K562 (cell line): ENCODE results near the gene SPTBN2. TPM values are rescaled to one million over a fixed set of nuclear protein-coding genes. Genes with fewer than 3 reads are reported as not detected.
"Not testable (repeated sequence)": the region's sequence is repeated elsewhere in the genome, so short reads cannot be mapped to it uniquely, and the experiment has no call there.

Source experiments
- ATAC-seq: fragments of 200-7000 bp; cut with Tn5 transposase; 3 replicates; pipeline ENCODE4 v1.9.1; 2020; ENCODE audit warnings: moderate library complexity
- BruUV-seq: library from RNA; stranded (reverse); fragments of 400-500 nt; replicated peaks from 2 replicates; lab custom pipeline; 2021; lab: Mats Ljungman, UMichigan
- CTCF ChIA-PET: fragments of 300-600 bp; formaldehyde crosslinking; extraction: SDS; loops from one replicate; lab custom pipeline; 2021; ENCODE audit warnings: low intra/inter-chr PET ratio; lab: Yijun Ruan, JAX
- POLR2A ChIA-PET: fragments of 300-600, 350-650 bp; sonication (Branson Sonifier 250); formaldehyde crosslinking; extraction: SDS; loops from one replicate; lab custom pipeline; 2021; ENCODE audit warnings: antibody characterized with exemption, inconsistent platforms; lab: Yijun Ruan, JAX
- DNase-seq, 4 experiments: peaks; one replicate each; pipeline versions ENCODE4 v3.0.0 to v3.0.0-alpha.2; 2011 to 2018; ENCODE audit warnings: low spot score in 3 of 4, mixed read lengths in 3 of 4; ENCODE audit errors: extremely low read depth in 1 of 4
- FAIRE-seq: peaks from 2 replicates; lab custom pipeline; 2011; peaks lifted over from hg19 to GRCh38; lab: Jason Lieb, UNC
- H2AFZ ChIP-seq: 2 replicates; pipeline ENCODE4 v1.6.0; 2011; ENCODE audit warnings: low read depth, low read length, control low read depth, inconsistent platforms
- H3K27ac ChIP-seq: fragments of 200-600 bp; 3 replicates; pipeline ENCODE4 v1.8.0; 2011; ENCODE audit warnings: low read depth, mild to moderate bottlenecking, control low read depth, inconsistent platforms, low read length, moderate library complexity, mixed read lengths; ENCODE audit errors: extremely low read depth
- H3K27me3 ChIP-seq, 2 experiments: fragments of 300-600 bp in 1 of 2; 2 replicates in 1 of 2; 3 replicates in 1 of 2; pipeline versions ENCODE4 v1.6.0 to v1.8.0; 2011; ENCODE audit warnings: inconsistent platforms in 2 of 2, low read length in 2 of 2, mild to moderate bottlenecking in 1 of 2, mixed read lengths in 1 of 2, moderate library complexity in 1 of 2; ENCODE audit not compliant: control insufficient read depth in 2 of 2, insufficient read depth in 2 of 2
- H3K36me3 ChIP-seq: fragments of 300-600 bp; 3 replicates; pipeline ENCODE4 v1.8.0; 2011; ENCODE audit warnings: mild to moderate bottlenecking, low read length, inconsistent platforms; ENCODE audit not compliant: control insufficient read depth, insufficient read depth
- H3K4me1 ChIP-seq, 2 experiments: fragments of 200-600 bp in 1 of 2; replicated peaks in 1 of 2; 2 replicates in 1 of 2; 3 replicates in 1 of 2; pipeline versions ENCODE4 v1.5.1 to v1.8.0; 2011; ENCODE audit warnings: inconsistent platforms in 2 of 2, low read length in 2 of 2, mild to moderate bottlenecking in 1 of 2, mixed read lengths in 1 of 2, moderate library complexity in 1 of 2; ENCODE audit not compliant: control insufficient read depth in 2 of 2, insufficient read depth in 2 of 2
- H3K4me2 ChIP-seq: 2 replicates; pipeline ENCODE4 v1.6.1; 2011; ENCODE audit warnings: low read length, control low read depth, inconsistent platforms, mixed read lengths; ENCODE audit not compliant: insufficient read depth
- H3K4me3 ChIP-seq: fragments of 200-600 bp; sonication (generic), shearing (Covaris generic); 2 replicates; pipeline ENCODE4 v1.5.1; 2016; ENCODE audit warnings: control low read depth, inconsistent platforms
- H3K79me2 ChIP-seq: fragments of 200-600 bp; 3 replicates; pipeline ENCODE4 v1.8.0; 2011; ENCODE audit warnings: low read length, inconsistent platforms; ENCODE audit not compliant: control insufficient read depth, insufficient read depth
- H3K9ac ChIP-seq, 2 experiments: 2 replicates each; pipeline versions ENCODE4 v1.6.0 to v1.6.1; 2011; ENCODE audit warnings: low read depth in 2 of 2, low read length in 2 of 2, control low read depth in 1 of 2, inconsistent platforms in 1 of 2, mild to moderate bottlenecking in 1 of 2, mixed read lengths in 1 of 2; ENCODE audit not compliant: insufficient read depth in 1 of 2
- H3K9me1 ChIP-seq: one replicate; pipeline ENCODE4 v1.6.0; 2011; ENCODE audit warnings: inconsistent platforms, mild to moderate bottlenecking, low read length, moderate library complexity; ENCODE audit not compliant: control insufficient read depth, insufficient read depth
- H3K9me3 ChIP-seq: replicated peaks from 2 replicates; pipeline ENCODE4 v1.5.1; 2011; ENCODE audit warnings: low read depth, low read length, inconsistent platforms; ENCODE audit not compliant: control insufficient read depth, insufficient read depth
- H4K20me1 ChIP-seq: replicated peaks from 2 replicates; pipeline ENCODE4 v1.6.1; 2011; ENCODE audit warnings: low read length, inconsistent platforms, mixed read lengths; ENCODE audit not compliant: control insufficient read depth, insufficient read depth
- CEBPB ChIP-seq: fragments of 450-650 bp; IDR thresholded peaks from 2 replicates; pipeline ENCODE4 v1.6.1; 2016; ENCODE audit warnings: missing genetic modification characterization, missing compliant biosample characterization
- CEBPG ChIP-seq, 3 experiments: fragments of 200-800 bp in 1 of 3; sonication (Bioruptor generic) in 1 of 3; sonication (generic) in 1 of 3; formaldehyde crosslinking in 1 of 3; IDR thresholded peaks in 2 of 3; conservative IDR thresholded peaks in 1 of 3; 2 replicates each; pipeline versions ENCODE4 v1.6.1 to v1.8.0; 2016 to 2022; ENCODE audit warnings: missing compliant biosample characterization in 2 of 3, missing genetic modification characterization in 2 of 3, mild to moderate bottlenecking in 1 of 3, missing genetic modification reagents in 1 of 3
- POLR2A ChIP-seq: fragments of 450-650 bp; conservative IDR thresholded peaks from 2 replicates; pipeline ENCODE4 v1.6.1; 2016
- POLR2AphosphoS5 ChIP-seq: IDR thresholded peaks from 2 replicates; pipeline ENCODE4 v1.6.1; 2011; ENCODE audit warnings: mild to moderate bottlenecking, low read depth, low read length, moderate library complexity; ENCODE audit not compliant: control insufficient read depth, insufficient read depth
- RBM22 ChIP-seq: fragments of 200-400 bp; formaldehyde crosslinking; IDR thresholded peaks from 2 replicates; pipeline ENCODE4 v1.6.1; 2018; ENCODE audit warnings: low read length, low read depth; ENCODE audit not compliant: poor library complexity, severe bottlenecking
- RCOR1 ChIP-seq, 2 experiments: IDR thresholded peaks; 2 replicates each; pipeline ENCODE4 v1.6.1; 2012; ENCODE audit warnings: low read depth in 2 of 2, low read length in 2 of 2, borderline replicate concordance in 1 of 2, improper control_type of control experiment in 1 of 2
- TBP ChIP-seq: optimal IDR thresholded peaks from 2 replicates; pipeline ENCODE3; 2011; ENCODE audit warnings: low read depth, low read length, improper control_type of control experiment
- ZNF134 ChIP-seq: fragments of 250-450 bp; sonication (Bioruptor Pico); conservative IDR thresholded peaks from 2 replicates; pipeline ENCODE4 v1.4.0; 2020
- ZNF232 ChIP-seq: sonication (generic); formaldehyde crosslinking; IDR thresholded peaks from 2 replicates; pipeline ENCODE4 v1.8.0; 2022; ENCODE audit warnings: mild to moderate bottlenecking, missing genetic modification reagents
- ZSCAN29 ChIP-seq: fragments of 450-650 bp; IDR thresholded peaks from 2 replicates; pipeline ENCODE4 v1.6.1; 2017
- WGBS: fragments of 100-300 bp; shearing (Covaris generic); methylation state at CpG from one replicate; pipeline ENCODE4 v1.1.6; 2016; ENCODE audit warnings: low coverage, mixed read lengths; ENCODE audit not compliant: insufficient coverage; ENCODE audit errors: missing lambda C conversion rate; 5-methylcytosine and 5-hydroxymethylcytosine counted together
- in situ Hi-C: fragments of 300-500 bp; cut with MboI; formaldehyde crosslinking; loops from 4 replicates; pipeline ENCODE4 v1.15.0; 2018; ENCODE audit warnings: inconsistent platforms, mixed read lengths
- intact Hi-C: fragments of 100-400 bp; cut with micrococcal nuclease; formaldehyde crosslinking; loops from 2 replicates; pipeline ENCODE4 v1.14.2; 2022
- polyA plus RNA-seq, 8 experiments: library from polyadenylated mRNA; depleted of rRNA in 4 of 8; stranded (reverse) in 5 of 8; unstranded in 3 of 8; fragments of >200 nt; fragmentation: Nextera tagmentation in 2 of 8; fragmentation: Illumina TruSeq in 1 of 8; extraction: Ambion mirVana in 2 of 8; extraction: Trizol in 1 of 8; gene quantifications; 2 replicates each; pipeline versions ENCODE4 v1.2.1 to v1.2.3, GENCODE V29; 2011 to 2014; ENCODE audit warnings: inconsistent platforms in 1 of 8, missing spikeins in 1 of 8
- total RNA-seq, 7 experiments: library from RNA; depleted of rRNA in 6 of 7; stranded (reverse); fragments of >200 nt in 6 of 7; fragmentation: Illumina TruSeq in 2 of 7; extraction: Trizol in 2 of 7; gene quantifications; 2 replicates each; pipeline versions ENCODE4 v1.2.1 to v1.2.3, GENCODE V29; 2011 to 2021; ENCODE audit warnings: low replicate concordance in 1 of 7
- TF ChIP-seq, protein P1 (sequence below): fragments of 450-650 bp; formaldehyde crosslinking; conservative IDR thresholded peaks from 2 replicates; pipeline ENCODE4 v1.4.0; 2022; ENCODE audit warnings: mild to moderate bottlenecking, missing genetic modification characterization
- TF ChIP-seq, protein P2 (sequence below): IDR thresholded peaks from 2 replicates; pipeline ENCODE4 v1.6.1; 2011; ENCODE audit not compliant: insufficient read length; ENCODE audit errors: extremely low read depth

The SPTBN2 gene
- total and polyA plus RNA-seq, 9 of the 15 experiments (the other 6 are each of a cell fraction or from before 2014, with no cell fraction given), result 0.38 to 56.5 (median 19.7) TPM

GRCh38 chr11:66724167-66724566 lies 4.8 kb downstream of the SPTBN2 start:
- H3K9ac ChIP-seq, result peak overlapping the region in 1 of 2 experiments; percentile 14; a peak in 1 of 4 replicates
- H3K27ac ChIP-seq, H3K4me3 ChIP-seq, DNase-seq, H3K9me3 ChIP-seq, H3K9me1 ChIP-seq, H2AFZ ChIP-seq, H4K20me1 ChIP-seq, in situ Hi-C loops, H3K4me2 ChIP-seq, BruUV-seq, CTCF ChIA-PET, ATAC-seq, H3K27me3 ChIP-seq, intact Hi-C loops: not testable (repeated sequence)
- TF ChIP-seq CEBPG (CRISPR knock-in tag; IDR thresholded peaks at IDR 0.05) (peak; percentile 37; the same call in 1 of the 2 replicates), CEBPG (tag; conservative IDR thresholded peaks at IDR 0.05 in 1 of 2, IDR thresholded peaks at IDR 0.05 in 1 of 2) (0 out of 4 replicates have a peak, but pooled peaks of 1 of the 2 experiments have one; percentile 27), CEBPB (tag) (peak; percentile 90)
- POLR2A ChIA-PET, result interaction anchor here (0.6 to 1.5 kb wide), 3 partner anchors 12 to 328 kb away, joined by 4 to 6 read pairs (median 4); no protein-coding TSS in a partner anchor
- H3K79me2 ChIP-seq, result peaks cover 22% of the 10 kb centered on the region
- peak; percentile 46 for FAIRE-seq
- 82% methylated on average over 5 of the region's 5 CpGs for WGBS
- peaks cover 31 to 33% of the 10 kb centered on the region in 2 experiments; a peak in 4 of 5 replicates for H3K4me1 ChIP-seq
- H3K36me3 ChIP-seq, result peaks cover 17% of the 10 kb centered on the region; the same call in 2 of the 3 replicates

DNA sequence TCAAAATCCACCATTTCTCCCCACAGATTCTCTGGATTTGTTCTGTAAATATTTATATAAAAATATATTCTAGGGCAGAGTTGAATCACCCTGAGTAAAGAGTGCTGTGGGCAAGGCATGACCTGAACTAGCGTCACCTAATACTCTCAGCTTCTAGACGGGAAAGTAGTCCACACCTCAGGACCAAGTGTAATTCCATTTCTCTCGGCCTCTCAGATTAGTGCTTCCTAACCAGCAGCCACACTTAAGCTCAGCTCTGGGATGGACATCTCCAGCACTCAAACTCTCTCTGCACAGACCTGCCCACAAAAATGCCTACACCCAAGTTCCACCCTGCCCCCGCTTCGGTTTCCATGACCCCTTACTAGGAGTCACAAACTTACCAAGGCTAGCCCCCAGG lies 5.3 kb downstream of the SPTBN2 start:
- H3K36me3 ChIP-seq, result peaks cover 22% of the 10 kb centered on the region; the same call in 2 of the 3 replicates
- no TSS peak for BruUV-seq
- H3K4me3 ChIP-seq, result no peak overlapping the region
- peaks cover 26 to 32% of the 10 kb centered on the region in 2 experiments; a peak in 4 of 5 replicates for H3K4me1 ChIP-seq
- in situ Hi-C loops, result no loop called here
- no peaks in the 10 kb centered on the region; the same call in 1 of the 2 replicates for H4K20me1 ChIP-seq
- FAIRE-seq (no peak), ATAC-seq (no peak), DNase-seq (no peak)
- no peaks in the 10 kb centered on the region for H3K27me3 ChIP-seq
- ChIA-PET CTCF (no interaction called here), POLR2A (interaction anchor here (0.6 to 1.5 kb wide), 4 partner anchors 12 to 285 kb away, joined by 3 to 6 read pairs (median 4); partner anchors contain the start of gene MRPL11)
- no peak overlapping the region for H3K4me2 ChIP-seq
- H3K27ac ChIP-seq, result no peak overlapping the region
- TF ChIP-seq, protein P1, sequence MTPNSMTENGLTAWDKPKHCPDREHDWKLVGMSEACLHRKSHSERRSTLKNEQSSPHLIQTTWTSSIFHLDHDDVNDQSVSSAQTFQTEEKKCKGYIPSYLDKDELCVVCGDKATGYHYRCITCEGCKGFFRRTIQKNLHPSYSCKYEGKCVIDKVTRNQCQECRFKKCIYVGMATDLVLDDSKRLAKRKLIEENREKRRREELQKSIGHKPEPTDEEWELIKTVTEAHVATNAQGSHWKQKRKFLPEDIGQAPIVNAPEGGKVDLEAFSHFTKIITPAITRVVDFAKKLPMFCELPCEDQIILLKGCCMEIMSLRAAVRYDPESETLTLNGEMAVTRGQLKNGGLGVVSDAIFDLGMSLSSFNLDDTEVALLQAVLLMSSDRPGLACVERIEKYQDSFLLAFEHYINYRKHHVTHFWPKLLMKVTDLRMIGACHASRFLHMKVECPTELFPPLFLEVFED, result no peak
- no peak for TF ChIP-seq ZNF232 (CRISPR knock-in tag)
- TF ChIP-seq ZSCAN29, result no peak
- TF ChIP-seq ZNF134 (CRISPR knock-in tag), result no peak
- no peak for TF ChIP-seq RBM22
- TF ChIP-seq RCOR1 (IDR thresholded peaks at IDR 0.05; ENCODE audit: borderline replicate concordance in 1 of 2, low read depth in 2 of 2, low read length in 2 of 2), result no peak
- TF ChIP-seq TBP, result peak; percentile 81
- peak; percentile 69 for TF ChIP-seq POLR2A
- TF ChIP-seq, protein P2, sequence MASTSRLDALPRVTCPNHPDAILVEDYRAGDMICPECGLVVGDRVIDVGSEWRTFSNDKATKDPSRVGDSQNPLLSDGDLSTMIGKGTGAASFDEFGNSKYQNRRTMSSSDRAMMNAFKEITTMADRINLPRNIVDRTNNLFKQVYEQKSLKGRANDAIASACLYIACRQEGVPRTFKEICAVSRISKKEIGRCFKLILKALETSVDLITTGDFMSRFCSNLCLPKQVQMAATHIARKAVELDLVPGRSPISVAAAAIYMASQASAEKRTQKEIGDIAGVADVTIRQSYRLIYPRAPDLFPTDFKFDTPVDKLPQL, result peak; percentile 59
- TF ChIP-seq POLR2AphosphoS5, result peak; percentile 65
- 89% methylated on average over 5 of the region's 5 CpGs for WGBS
- no peaks in the 10 kb centered on the region for H3K9me3 ChIP-seq
- H2AFZ ChIP-seq, result no peak overlapping the region
- H3K9ac ChIP-seq, result peak overlapping the region in 1 of 2 experiments; percentile 6; a peak in 1 of 4 replicates
- H3K79me2 ChIP-seq, result peaks cover 22% of the 10 kb centered on the region
- intact Hi-C loops, result no loop called here
- H3K9me1 ChIP-seq, result no peaks in the 10 kb centered on the region
